A673 (cell line): ENCODE measurements around the gene PRIMPOL. TPM values are rescaled to one million over a fixed set of nuclear protein-coding genes. Genes with fewer than 3 reads are reported as not detected.

Source experiments
- BruUV-seq: library from RNA; stranded (reverse); fragments of 400-500 nt; replicated peaks from 2 replicates; lab custom pipeline; 2021; lab: Mats Ljungman, UMichigan
- CTCF ChIA-PET: fragments of 300-600 bp; sonication (Branson Sonifier 250); formaldehyde crosslinking; loops from one replicate; lab custom pipeline; 2022; ENCODE audit warnings: antibody characterized with exemption; lab: Charles Lee
- POLR2A ChIA-PET: fragments of 300-600 bp; sonication (Branson Sonifier 250); formaldehyde crosslinking; loops from one replicate; lab custom pipeline; 2022; ENCODE audit warnings: antibody characterized with exemption; ENCODE audit not compliant: low non-redundant PET; lab: Charles Lee
- DNase-seq: peaks from one replicate; pipeline ENCODE4 v3.0.0-alpha.2; 2015; ENCODE audit warnings: low spot score
- H3K27ac ChIP-seq: fragments of 200-600 bp; sonication (generic); 2 replicates; pipeline ENCODE4 v1.5.1; 2016; ENCODE audit warnings: mixed run types, low read depth, mild to moderate bottlenecking, mixed read lengths, antibody characterized with exemption, low read length; ENCODE audit not compliant: poor library complexity, severe bottlenecking
- H3K27me3 ChIP-seq: fragments of 200-600 bp; sonication (generic); replicated peaks from 2 replicates; pipeline ENCODE4 v1.6.1; 2017; ENCODE audit warnings: mixed run types, low read depth, mild to moderate bottlenecking, mixed read lengths, antibody characterized with exemption, low read length; ENCODE audit not compliant: insufficient read depth, poor library complexity
- H3K36me3 ChIP-seq: fragments of 200-600 bp; sonication (generic); 2 replicates; pipeline ENCODE4 v1.6.1; 2016; ENCODE audit warnings: mixed run types, mild to moderate bottlenecking, mixed read lengths, antibody characterized with exemption, low read length; ENCODE audit not compliant: insufficient read depth, poor library complexity, severe bottlenecking
- H3K4me1 ChIP-seq: fragments of 200-600 bp; sonication (generic); 2 replicates; pipeline ENCODE4 v1.6.1; 2017; ENCODE audit warnings: mixed run types, mild to moderate bottlenecking, mixed read lengths, antibody characterized with exemption, low read length; ENCODE audit not compliant: insufficient read depth, poor library complexity, severe bottlenecking
- H3K4me3 ChIP-seq: fragments of 200-600 bp; sonication (generic); 2 replicates; pipeline ENCODE4 v1.5.1; 2016; ENCODE audit warnings: low read depth, mixed run types, mild to moderate bottlenecking, mixed read lengths, low read length; ENCODE audit not compliant: poor library complexity, severe bottlenecking
- H3K9me3 ChIP-seq: fragments of 200-600 bp; sonication (generic); 2 replicates; pipeline ENCODE4 v1.6.1; 2016; ENCODE audit warnings: mixed run types, low read depth, mild to moderate bottlenecking, mixed read lengths, antibody characterized with exemption, low read length; ENCODE audit not compliant: poor library complexity, severe bottlenecking
- EZH2 ChIP-seq: fragments of 200-600 bp; sonication (generic); IDR thresholded peaks from 2 replicates; pipeline ENCODE4 v1.6.1; 2017; ENCODE audit warnings: borderline replicate concordance, low read depth, mild to moderate bottlenecking, mixed read lengths, antibody characterized with exemption, low read length; ENCODE audit not compliant: poor library complexity, severe bottlenecking
- intact Hi-C: fragments of 100-400 bp; cut with micrococcal nuclease; formaldehyde crosslinking; loops from one replicate; pipeline ENCODE4 v1.10.0; 2022; ENCODE audit not compliant: unreplicated experiment
- total RNA-seq: library from RNA; stranded (reverse); gene quantifications from 2 replicates; pipeline ENCODE4 v1.2.3, GENCODE V29; 2021
- TF ChIP-seq, protein P1 (sequence below): fragments of 300-800, 200-600 bp; sonication (generic); conservative IDR thresholded peaks from 2 replicates; pipeline ENCODE4 v1.5.1; 2017; ENCODE audit warnings: low read depth, mild to moderate bottlenecking, antibody characterized with exemption, low read length, moderate library complexity, mixed read lengths

The PRIMPOL gene
- total RNA-seq, 1 experiment from 2014 or later = 25.7 TPM

DNA sequence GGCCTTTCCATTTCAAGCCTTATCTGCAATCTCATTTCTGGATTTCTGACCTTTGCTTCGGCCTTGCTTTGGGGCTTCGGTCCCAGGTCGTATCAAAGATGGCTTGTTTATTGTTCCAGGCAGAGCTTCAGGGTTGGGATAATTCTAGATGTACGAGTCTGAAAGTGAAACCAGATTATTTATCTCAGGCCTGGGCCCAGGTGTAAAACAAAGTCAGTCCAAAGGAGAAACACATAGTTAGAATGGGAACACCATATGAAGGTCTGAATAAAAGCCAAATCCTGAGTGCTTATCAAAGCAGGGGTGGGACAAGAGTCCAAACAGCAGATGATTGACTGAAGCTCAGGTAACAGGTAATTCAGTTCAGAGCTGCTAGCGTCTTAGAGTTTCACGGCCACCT, 17.1 kb downstream of the PRIMPOL start:
- DNase-seq = no peak
- TF ChIP-seq EZH2 = no peak
- TF ChIP-seq, protein P1, sequence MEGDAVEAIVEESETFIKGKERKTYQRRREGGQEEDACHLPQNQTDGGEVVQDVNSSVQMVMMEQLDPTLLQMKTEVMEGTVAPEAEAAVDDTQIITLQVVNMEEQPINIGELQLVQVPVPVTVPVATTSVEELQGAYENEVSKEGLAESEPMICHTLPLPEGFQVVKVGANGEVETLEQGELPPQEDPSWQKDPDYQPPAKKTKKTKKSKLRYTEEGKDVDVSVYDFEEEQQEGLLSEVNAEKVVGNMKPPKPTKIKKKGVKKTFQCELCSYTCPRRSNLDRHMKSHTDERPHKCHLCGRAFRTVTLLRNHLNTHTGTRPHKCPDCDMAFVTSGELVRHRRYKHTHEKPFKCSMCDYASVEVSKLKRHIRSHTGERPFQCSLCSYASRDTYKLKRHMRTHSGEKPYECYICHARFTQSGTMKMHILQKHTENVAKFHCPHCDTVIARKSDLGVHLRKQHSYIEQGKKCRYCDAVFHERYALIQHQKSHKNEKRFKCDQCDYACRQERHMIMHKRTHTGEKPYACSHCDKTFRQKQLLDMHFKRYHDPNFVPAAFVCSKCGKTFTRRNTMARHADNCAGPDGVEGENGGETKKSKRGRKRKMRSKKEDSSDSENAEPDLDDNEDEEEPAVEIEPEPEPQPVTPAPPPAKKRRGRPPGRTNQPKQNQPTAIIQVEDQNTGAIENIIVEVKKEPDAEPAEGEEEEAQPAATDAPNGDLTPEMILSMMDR = no peak
- POLR2A ChIA-PET = no interaction called here
- intact Hi-C loops = no loop called here
- CTCF ChIA-PET = no interaction called here
- Histone ChIP-seq H3K27me3 (no peaks in the 10 kb centered on the region), H3K27ac (no peak overlapping the region), H3K4me3 (no peak overlapping the region), H3K36me3 (peaks cover 23% of the 10 kb centered on the region), H3K9me3 (no peaks in the 10 kb centered on the region), H3K4me1 (no peaks in the 10 kb centered on the region)
- BruUV-seq = no TSS peak

GRCh38 chr4:184668096-184668495, 18.6 kb downstream of the PRIMPOL start:
- intact Hi-C loops = no loop called here
- CTCF ChIA-PET = no interaction called here
- Histone ChIP-seq H3K27me3 (no peaks in the 10 kb centered on the region), H3K4me1 (no peaks in the 10 kb centered on the region), H3K36me3 (peaks cover 26% of the 10 kb centered on the region), H3K27ac (no peak overlapping the region), H3K9me3 (no peaks in the 10 kb centered on the region), H3K4me3 (no peak overlapping the region)
- no TSS peak for BruUV-seq
- TF ChIP-seq, protein P1 = no peak
- no peak for TF ChIP-seq EZH2
- DNase-seq = no peak
- POLR2A ChIA-PET = no interaction called here

- Histone ChIP-seq H3K9me3 (no peaks in the 10 kb centered on the region), H3K27ac (no peak overlapping the region), H3K27me3 (no peaks in the 10 kb centered on the region), H3K36me3 (peaks cover 23% of the 10 kb centered on the region), H3K4me3 (no peak overlapping the region), H3K4me1 (no peaks in the 10 kb centered on the region)
- intact Hi-C loops = no loop called here
- no peak for DNase-seq
- POLR2A ChIA-PET = no interaction called here
- no TSS peak for BruUV-seq
- TF ChIP-seq EZH2 = no peak
- TF ChIP-seq, protein P1 = no peak
- CTCF ChIA-PET = no interaction called here
These were observed 19.1 kb downstream of the PRIMPOL start for GRCh38 chr4:184668511-184669114.
